Islet of Langerhans (tissue), 1 donor: ENCODE data around the gene ARMC8.

Experiments used
- FAIRE-seq: peaks from one replicate; lab custom pipeline; 2011; peaks lifted over from hg19 to GRCh38; lab: Jason Lieb, UNC

ARMC8 gene

GRCh38 chr3:138253609-138254008 lies 66.5 kb downstream of the ARMC8 start:
- FAIRE-seq: no peak

- FAIRE-seq: no peak
These were observed 67.1 kb downstream of the ARMC8 start for GRCh38 chr3:138254216-138254615.

- no peak for FAIRE-seq
These were observed 68.9 kb downstream of the ARMC8 start for GRCh38 chr3:138256022-138256421.

DNA sequence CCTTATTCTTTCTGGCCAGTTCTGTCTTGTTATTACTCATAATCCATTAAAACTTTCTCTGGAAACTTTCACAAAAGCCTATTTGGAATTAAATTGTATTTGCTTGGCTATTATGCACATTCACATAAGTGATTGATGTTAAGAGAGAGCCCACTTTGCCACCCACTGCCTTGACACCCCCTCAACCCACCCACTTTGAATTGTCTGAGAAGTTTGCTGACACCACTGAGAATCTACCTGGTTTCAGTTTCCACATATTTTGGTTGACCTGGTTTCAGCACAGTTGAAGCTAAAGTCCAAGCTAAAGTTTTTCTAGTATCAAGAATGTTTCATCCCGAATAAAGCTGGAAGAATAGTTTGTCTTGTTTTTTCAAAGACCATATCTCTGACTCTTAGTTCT lies 70.9 kb downstream of the ARMC8 start:
- no peak for FAIRE-seq

- no peak for FAIRE-seq
These were observed 72.0 kb downstream of the ARMC8 start for GRCh38 chr3:138259126-138259525.

- no peak for FAIRE-seq
These were observed 73.5 kb downstream of the ARMC8 start for GRCh38 chr3:138260611-138261010.

GRCh38 chr3:138263104-138263503 lies 76.0 kb downstream of the ARMC8 start:
- FAIRE-seq: no peak

DNA sequence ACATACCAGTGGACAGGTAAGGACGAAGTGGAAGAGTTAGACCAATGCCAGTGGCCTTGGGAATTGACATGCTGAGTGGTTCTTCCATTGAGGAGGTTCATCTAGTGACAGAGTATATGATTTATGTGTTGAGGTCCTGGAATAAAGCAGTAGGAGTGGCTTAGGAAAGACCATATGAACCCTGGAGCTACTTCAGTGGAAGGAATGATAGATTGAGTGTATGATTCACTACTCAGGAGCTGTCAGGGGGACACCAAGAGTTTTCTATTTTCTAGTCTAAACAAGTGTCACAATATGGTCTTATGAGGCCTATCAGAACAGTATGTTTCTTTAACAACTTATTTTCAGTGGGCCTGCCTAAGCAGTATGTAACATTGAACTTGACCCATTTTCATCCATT lies 78.6 kb downstream of the ARMC8 start:
- FAIRE-seq: no peak

- no peak for FAIRE-seq
These were observed 80.0 kb downstream of the ARMC8 start for GRCh38 chr3:138267083-138267482.

DNA sequence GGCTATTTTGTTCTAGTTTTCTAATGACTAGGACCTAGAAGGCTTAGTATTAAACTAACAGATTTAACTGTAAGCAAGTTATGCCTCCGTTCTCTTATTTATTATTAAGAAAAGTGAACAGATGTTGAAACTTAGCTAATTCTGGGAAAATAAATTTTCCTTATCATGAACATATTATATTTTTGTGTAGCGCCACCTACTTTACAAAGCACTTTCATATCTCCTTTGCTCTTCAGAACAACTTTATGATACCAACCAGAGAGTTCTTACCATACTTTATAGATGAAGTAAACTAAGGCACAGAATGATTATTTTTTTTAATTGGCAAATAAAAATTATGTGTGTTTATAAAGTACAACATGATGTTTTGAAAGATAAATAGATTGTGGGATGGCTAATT lies 83.1 kb downstream of the ARMC8 start:
- FAIRE-seq: no peak

GRCh38 chr3:138271189-138271794 lies 84.2 kb downstream of the ARMC8 start:
- no peak for FAIRE-seq

- no peak for FAIRE-seq
These were observed 94.5 kb downstream of the ARMC8 start for GRCh38 chr3:138281561-138281960.

DNA sequence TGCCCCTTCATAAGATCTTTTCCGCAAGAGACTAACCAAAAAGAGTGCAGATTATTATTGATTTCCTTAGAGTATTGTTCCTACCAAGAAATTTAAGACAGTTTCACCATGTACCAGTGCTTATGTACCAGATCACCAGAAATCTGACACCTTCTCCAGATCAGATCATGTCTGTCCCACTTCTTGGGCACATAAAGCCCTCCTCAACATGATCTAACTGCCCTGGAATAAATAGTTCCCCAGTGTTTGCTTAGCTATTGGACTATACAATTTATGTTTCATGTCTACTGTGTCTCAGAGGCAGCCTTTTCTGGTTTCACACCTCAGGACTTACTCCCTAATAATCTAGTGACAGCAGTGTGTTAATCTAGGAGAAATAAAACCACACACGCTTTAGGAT lies 95.7 kb downstream of the ARMC8 start:
- FAIRE-seq: no peak

DNA sequence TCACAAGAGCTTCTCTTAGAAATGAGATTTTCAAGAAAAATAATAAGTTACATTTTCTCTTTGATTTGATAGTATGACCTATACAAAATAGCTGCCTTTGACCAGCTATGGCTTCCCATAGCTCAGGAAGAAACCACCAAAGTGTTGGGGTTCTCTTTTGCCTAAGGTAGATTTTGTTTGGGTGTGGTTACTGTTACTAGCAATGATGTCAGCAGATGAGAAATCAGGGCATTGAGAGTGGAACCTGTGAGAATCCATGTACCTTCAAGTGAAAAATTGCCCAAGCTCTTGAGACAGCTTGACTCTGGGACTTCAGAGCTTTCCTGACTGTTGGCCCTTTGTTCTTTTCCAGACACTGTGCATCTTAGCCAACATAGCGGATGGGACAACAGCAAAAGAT lies 97.0 kb downstream of the ARMC8 start:
- no peak for FAIRE-seq

DNA sequence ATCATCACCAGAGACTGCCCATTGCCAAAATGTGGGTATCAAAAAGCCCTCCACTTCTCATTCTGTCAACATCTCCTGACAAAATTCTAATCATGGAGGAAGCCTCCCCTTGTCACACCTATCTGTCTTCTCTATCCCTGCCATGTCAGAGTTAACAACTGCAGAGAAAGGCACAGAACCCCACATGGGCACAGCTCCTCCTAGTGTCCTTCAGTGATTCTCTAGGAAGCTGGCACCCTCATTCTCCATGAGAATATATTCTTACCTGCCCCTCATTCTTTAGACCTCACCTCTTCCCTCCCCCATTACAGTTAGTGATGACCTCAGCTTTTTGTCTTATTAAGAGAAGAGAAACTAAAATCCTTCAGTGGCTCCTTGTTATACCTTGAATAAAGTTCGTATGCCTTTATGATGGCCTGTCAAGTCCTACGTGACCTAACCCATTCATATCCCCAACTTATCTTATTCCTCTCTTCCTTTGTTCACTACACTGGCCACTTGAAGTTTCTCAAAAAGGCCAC lies 97.9 kb downstream of the ARMC8 start:
- no peak for FAIRE-seq

DNA sequence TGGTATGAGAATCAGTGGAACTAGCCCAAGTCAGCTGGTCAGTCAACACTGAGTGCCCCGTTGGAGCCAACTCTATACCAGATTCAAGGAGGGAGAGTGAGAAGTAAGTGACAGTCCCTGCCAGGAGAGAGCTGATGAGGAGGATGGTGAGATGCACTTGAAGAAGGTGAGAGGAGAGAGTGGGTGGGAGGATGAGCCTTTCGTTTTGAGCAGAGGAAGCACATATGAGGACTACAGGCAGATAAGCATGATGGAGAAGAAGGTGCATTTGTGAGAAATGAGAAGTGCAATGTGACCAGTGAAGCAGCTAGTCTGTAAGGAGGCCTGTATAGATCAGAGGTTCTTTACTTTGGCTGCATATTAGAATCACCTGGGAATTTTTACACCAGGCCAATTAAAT lies 102.2 kb downstream of the ARMC8 start:
- no peak for FAIRE-seq

- FAIRE-seq: no peak
These were observed 102.6 kb downstream of the ARMC8 start for GRCh38 chr3:138289701-138290100.

DNA sequence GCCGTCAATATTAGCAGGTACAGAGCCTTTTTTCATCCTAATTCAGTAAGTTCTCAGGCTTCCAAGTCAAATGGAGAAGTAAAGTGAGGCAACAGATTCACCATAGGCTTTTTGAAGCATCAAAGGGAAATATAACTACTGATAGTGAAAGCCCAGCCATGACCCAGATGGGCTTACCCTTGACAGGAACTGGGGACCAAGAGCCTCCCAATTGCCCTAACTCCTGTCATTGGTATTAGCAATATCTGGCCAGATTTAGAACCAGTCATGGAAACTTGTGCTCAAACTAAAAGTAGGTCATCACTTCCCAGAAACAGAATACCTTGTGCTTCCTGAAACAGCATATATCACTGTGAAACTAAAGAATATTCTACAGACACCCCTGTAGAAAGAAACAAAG lies 109.5 kb downstream of the ARMC8 start:
- no peak for FAIRE-seq

DNA sequence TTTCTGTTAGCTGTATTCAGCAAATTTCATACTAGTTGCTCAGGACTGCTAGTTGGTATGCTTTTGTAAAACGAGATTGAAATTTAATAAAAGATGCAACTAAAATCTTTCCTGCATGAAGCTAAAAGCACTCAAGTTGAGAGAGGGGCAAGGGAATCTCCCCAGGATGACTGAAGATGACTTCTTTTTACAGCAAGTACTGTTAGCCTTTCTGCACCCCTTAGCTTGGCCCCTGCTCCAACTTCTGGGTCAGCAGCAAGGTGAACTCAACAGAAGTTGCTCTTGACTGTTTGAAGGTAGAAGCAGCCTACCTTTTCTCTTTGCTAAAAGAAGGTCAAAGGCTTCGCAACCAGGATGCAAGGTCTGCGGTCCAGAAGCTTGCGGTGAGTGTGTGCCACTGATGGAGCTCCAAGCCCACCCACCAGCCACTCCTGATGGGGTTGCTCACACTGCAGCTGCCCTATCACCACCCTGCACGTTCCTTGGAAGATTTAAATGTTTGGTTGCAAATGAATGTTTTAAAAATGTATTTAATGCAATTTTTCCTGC lies 110.0 kb downstream of the ARMC8 start:
- no peak for FAIRE-seq

DNA sequence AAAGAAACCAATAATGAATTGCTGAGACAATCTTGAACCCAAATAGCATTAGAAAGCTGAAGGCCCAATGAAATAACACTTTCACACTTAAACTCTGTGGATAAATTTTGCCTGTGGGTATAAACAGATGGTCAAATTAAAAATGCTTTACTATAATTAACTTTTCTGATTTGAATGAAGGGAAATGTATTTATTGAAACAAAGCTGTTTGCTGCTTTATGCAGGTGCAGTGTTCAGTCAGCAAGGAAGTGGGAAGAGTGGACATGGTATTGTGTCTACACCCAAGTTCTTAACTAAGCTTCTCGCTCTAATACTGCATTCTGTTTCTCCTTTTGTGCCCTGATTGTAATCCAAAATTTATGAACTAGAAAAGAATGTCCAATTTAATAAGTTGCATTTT lies 110.8 kb downstream of the ARMC8 start:
- peak; percentile 47 for FAIRE-seq

- FAIRE-seq: no peak
These were observed 113.5 kb downstream of the ARMC8 start for GRCh38 chr3:138300647-138301046.

- no peak for FAIRE-seq
These were observed 116.4 kb downstream of the ARMC8 start for GRCh38 chr3:138303474-138303873.

GRCh38 chr3:138307899-138308298 lies 120.8 kb downstream of the ARMC8 start:
- FAIRE-seq: no peak

DNA sequence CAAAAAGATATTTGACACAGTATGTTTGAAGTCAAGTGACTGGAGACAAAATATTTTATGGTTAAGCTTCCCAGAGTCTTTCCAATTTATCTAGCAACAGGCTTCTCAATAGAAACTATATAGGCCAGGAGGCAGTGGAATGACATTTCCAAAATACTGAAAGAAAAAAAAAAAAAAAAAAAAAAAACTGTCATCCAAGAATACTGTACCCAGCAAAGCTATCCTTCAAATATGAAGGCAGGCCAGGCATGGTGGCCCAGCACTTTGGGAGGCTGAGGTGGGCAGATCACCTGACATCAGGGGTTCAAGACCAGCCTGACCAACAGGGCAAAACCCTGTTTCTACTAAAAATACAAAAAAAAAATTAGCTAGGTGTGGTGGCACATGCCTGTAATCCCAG lies 121.7 kb downstream of the ARMC8 start:
- FAIRE-seq: no peak

DNA sequence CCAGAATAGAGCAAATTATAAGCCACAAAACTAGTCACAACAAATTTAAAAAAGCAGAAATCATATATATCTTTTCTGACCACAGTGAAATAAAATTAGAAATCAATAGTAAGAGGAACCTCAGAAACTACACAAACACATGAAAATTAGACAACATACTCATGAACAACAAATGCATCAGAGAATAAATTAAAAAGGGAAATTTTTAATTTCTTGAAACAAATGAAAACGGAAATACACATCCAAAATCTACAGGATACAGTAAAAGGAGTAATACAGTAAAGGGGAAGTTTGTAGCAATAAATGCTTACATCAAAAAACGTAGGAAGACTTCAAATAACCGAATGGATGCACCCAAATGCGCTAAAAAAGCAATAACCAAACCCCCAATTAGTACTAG lies 123.4 kb downstream of the ARMC8 start:
- FAIRE-seq: no peak
